ENCODE results near the gene THRSP.
"Not testable (repeated sequence)": the region's sequence is repeated elsewhere in the genome, so short reads cannot be mapped to it uniquely, and the experiment has no call there.

THRSP gene

GRCh38 chr11:78082146-78082545 lies 18.5 kb downstream of the THRSP start:
- FAIRE-seq (no peak), DNase-seq (ENCODE audit: extremely low spot score, insufficient read length, low read depth) (no peak)

- DNase-seq (ENCODE audit: extremely low spot score, insufficient read length, low read depth) (no peak), FAIRE-seq (no peak)
Measured at GRCh38 chr11:78083021-78083420, 19.4 kb downstream of the THRSP start.

GRCh38 chr11:78084506-78084905 lies 20.8 kb downstream of the THRSP start:
- DNase-seq (ENCODE audit: extremely low spot score, insufficient read length, low read depth); FAIRE-seq: not testable (repeated sequence)

GRCh38 chr11:78085972-78086371 lies 22.3 kb downstream of the THRSP start:
- DNase-seq (ENCODE audit: extremely low spot score, insufficient read length, low read depth), result no peak
- FAIRE-seq, result no peak

- not testable (repeated sequence) for FAIRE-seq
Measured at GRCh38 chr11:78086521-78087074, 22.9 kb downstream of the THRSP start.

GRCh38 chr11:78094250-78094649 lies 30.6 kb downstream of the THRSP start:
- DNase-seq (ENCODE audit: extremely low spot score, insufficient read length, low read depth) (no peak), FAIRE-seq (no peak)

More at GRCh38 chr11:78086521-78087074, 22.9 kb downstream of the THRSP start:
- not testable (repeated sequence) for DNase-seq (ENCODE audit: extremely low spot score, insufficient read length, low read depth)

GRCh38 chr11:78097666-78098385 lies 34.2 kb downstream of the THRSP start:
- FAIRE-seq, result no peak

GRCh38 chr11:78099666-78100065 lies 36.0 kb downstream of the THRSP start:
- FAIRE-seq (no peak), DNase-seq (ENCODE audit: extremely low spot score, insufficient read length, low read depth) (no peak)

More at GRCh38 chr11:78097666-78098385, 34.2 kb downstream of the THRSP start:
- no peak for DNase-seq (ENCODE audit: extremely low spot score, insufficient read length, low read depth)

- DNase-seq (ENCODE audit: extremely low spot score, insufficient read length, low read depth) (no peak), FAIRE-seq (no peak)
Measured at GRCh38 chr11:78100261-78100660, 36.6 kb downstream of the THRSP start.

GRCh38 chr11:78100676-78101472 lies 37.2 kb downstream of the THRSP start:
- DNase-seq (ENCODE audit: extremely low spot score, insufficient read length, low read depth) (no peak), FAIRE-seq (no peak)

GRCh38 chr11:78109081-78110015 lies 45.7 kb downstream of the THRSP start:
- FAIRE-seq (no peak), DNase-seq (ENCODE audit: extremely low spot score, insufficient read length, low read depth) (no peak)

GRCh38 chr11:78110351-78110750 lies 46.7 kb downstream of the THRSP start:
- DNase-seq (ENCODE audit: extremely low spot score, insufficient read length, low read depth) (no peak), FAIRE-seq (no peak)

- no peak for FAIRE-seq
- DNase-seq (ENCODE audit: extremely low spot score, insufficient read length, low read depth), result no peak
Measured at GRCh38 chr11:78110830-78111229, 47.2 kb downstream of the THRSP start.

- DNase-seq (ENCODE audit: extremely low spot score, insufficient read length, low read depth) (no peak), FAIRE-seq (no peak)
Measured at GRCh38 chr11:78111298-78111697, 47.6 kb downstream of the THRSP start.

- FAIRE-seq, result no peak
- no peak for DNase-seq (ENCODE audit: extremely low spot score, insufficient read length, low read depth)
Measured at GRCh38 chr11:78112582-78113275, 49.1 kb downstream of the THRSP start.

All from GM18507 (cell line).